Endothelial cell of umbilical vein (primary cell): ENCODE data around the gene SCAMP2. TPM values are rescaled to one million over a fixed set of nuclear protein-coding genes. Genes with fewer than 3 reads are reported as not detected.

Experiments used
- BruUV-seq: library from RNA; stranded (reverse); fragments of 400-500 nt; replicated peaks from 2 replicates; lab custom pipeline; 2021; lab: Mats Ljungman, UMichigan
- CTCF ChIA-PET: fragments of 300-600, 350-600 bp; sonication (Branson Sonifier 250); formaldehyde crosslinking; loops from one replicate; lab custom pipeline; 2021; ENCODE audit warnings: antibody characterized with exemption, inconsistent platforms; lab: Charles Lee
- POLR2A ChIA-PET: fragments of 300-600, 350-600 bp; sonication (Branson Sonifier 250); formaldehyde crosslinking; loops from one replicate; lab custom pipeline; 2021; ENCODE audit warnings: antibody characterized with exemption, inconsistent platforms; lab: Charles Lee
- DNase-seq: peaks from one replicate; pipeline ENCODE4 v3.0.0-alpha.2; 2011; ENCODE audit warnings: low read depth, low spot score
- FAIRE-seq: peaks from 2 replicates; lab custom pipeline; 2011; peaks lifted over from hg19 to GRCh38; lab: Jason Lieb, UNC
- H2AFZ ChIP-seq: 2 replicates; pipeline ENCODE4 v1.6.0; 2012; ENCODE audit warnings: low read depth, low read length, control low read depth, inconsistent platforms
- H3K27ac ChIP-seq: 2 replicates; pipeline ENCODE4 v1.5.1; 2011; ENCODE audit warnings: low read depth, mild to moderate bottlenecking, control low read depth, low read length, moderate library complexity; ENCODE audit not compliant: insufficient read depth
- H3K27me3 ChIP-seq, 2 experiments: 2 replicates each; pipeline versions ENCODE4 v1.6.0 to v1.6.1; 2011; ENCODE audit warnings: low read length in 2 of 2, mixed read lengths in 1 of 2; ENCODE audit not compliant: control insufficient read depth in 2 of 2, insufficient read depth in 2 of 2
- H3K36me3 ChIP-seq, 2 experiments: 2 replicates in 1 of 2; 3 replicates in 1 of 2; pipeline ENCODE4 v1.5.1; 2011; ENCODE audit warnings: low read length in 2 of 2, mild to moderate bottlenecking in 1 of 2, moderate library complexity in 1 of 2; ENCODE audit not compliant: control insufficient read depth in 2 of 2, insufficient read depth in 2 of 2; ENCODE audit errors: extremely low read depth in 1 of 2
- H3K4me1 ChIP-seq: 3 replicates; pipeline ENCODE4 v1.5.1; 2011; ENCODE audit warnings: mild to moderate bottlenecking, low read length; ENCODE audit not compliant: control insufficient read depth, insufficient read depth; ENCODE audit errors: extremely low read depth
- H3K4me2 ChIP-seq: 2 replicates; pipeline ENCODE4 v1.6.1; 2011; ENCODE audit warnings: low read length, control low read depth, mixed read lengths; ENCODE audit not compliant: insufficient read depth
- H3K4me3 ChIP-seq, 3 experiments: fragments of 200-600 bp in 1 of 3; sonication (generic), shearing (Covaris generic) in 1 of 3; replicated peaks in 1 of 3; 2 replicates each; pipeline ENCODE4 v1.5.1; 2011 to 2016; ENCODE audit warnings: control low read depth in 3 of 3, low read length in 3 of 3, mild to moderate bottlenecking in 2 of 3, inconsistent platforms in 1 of 3, low read depth in 1 of 3, moderate library complexity in 1 of 3; ENCODE audit not compliant: insufficient read depth in 1 of 3
- H3K79me2 ChIP-seq: 2 replicates; pipeline ENCODE4 v1.6.0; 2012; ENCODE audit warnings: low read length, inconsistent platforms; ENCODE audit not compliant: control insufficient read depth, insufficient read depth
- H3K9ac ChIP-seq: replicated peaks from 2 replicates; pipeline ENCODE3; 2011; ENCODE audit warnings: low read length, control low read depth; ENCODE audit not compliant: insufficient read depth; ENCODE audit errors: extremely low read depth
- H3K9me1 ChIP-seq: replicated peaks from 3 replicates; pipeline ENCODE4 v1.6.0; 2011; ENCODE audit warnings: mild to moderate bottlenecking, low read length; ENCODE audit not compliant: control insufficient read depth, insufficient read depth; ENCODE audit errors: extremely low read depth
- H3K9me3 ChIP-seq: replicated peaks from 2 replicates; pipeline ENCODE4 v1.5.1; 2012; ENCODE audit warnings: low read length, inconsistent platforms; ENCODE audit not compliant: control insufficient read depth, insufficient read depth
- H4K20me1 ChIP-seq: replicated peaks from 2 replicates; pipeline ENCODE3; 2011; ENCODE audit warnings: mild to moderate bottlenecking, low read length; ENCODE audit not compliant: control insufficient read depth, insufficient read depth; ENCODE audit errors: extremely low read depth
- CTCF ChIP-seq, 2 donors: IDR thresholded peaks; 1 replicate in 1 of 2; 2 replicates in 1 of 2; pipeline ENCODE4 v1.5.1; 2011; ENCODE audit warnings: low read length in 2 of 2, mild to moderate bottlenecking in 2 of 2, moderate library complexity in 2 of 2, control low read depth in 1 of 2, inconsistent platforms in 1 of 2, low read depth in 1 of 2; ENCODE audit not compliant: insufficient read depth in 1 of 2; ENCODE audit errors: extremely low read depth in 1 of 2
- EZH2 ChIP-seq: IDR thresholded peaks from 2 replicates; pipeline ENCODE4 v1.6.1; 2012; ENCODE audit warnings: borderline replicate concordance, low read depth, mild to moderate bottlenecking, moderate library complexity, low read length, inconsistent platforms; ENCODE audit not compliant: severe bottlenecking
- FOS ChIP-seq: IDR thresholded peaks from 2 replicates; pipeline ENCODE4 v1.6.1; 2011; ENCODE audit warnings: mild to moderate bottlenecking, low read length, moderate library complexity, borderline replicate concordance; ENCODE audit not compliant: insufficient read depth
- GATA2 ChIP-seq: IDR thresholded peaks from 2 replicates; pipeline ENCODE4 v1.7.0; 2011; ENCODE audit warnings: low read depth, mild to moderate bottlenecking, moderate library complexity, mixed read lengths, low read length; ENCODE audit not compliant: insufficient read length, insufficient read depth
- JUN ChIP-seq: IDR thresholded peaks from 2 replicates; pipeline ENCODE4 v1.6.1; 2011; ENCODE audit warnings: borderline replicate concordance, low read depth; ENCODE audit not compliant: insufficient read length, insufficient read depth
- MAX ChIP-seq: IDR thresholded peaks from 2 replicates; pipeline ENCODE4 v1.6.1; 2011; ENCODE audit not compliant: insufficient read depth, insufficient read length
- MYC ChIP-seq: IDR thresholded peaks from one replicate; pipeline ENCODE4 v1.6.1; 2011; ENCODE audit warnings: mild to moderate bottlenecking, low read depth, low read length
- POLR2A ChIP-seq: IDR thresholded peaks from 2 replicates; pipeline ENCODE4 v1.6.1; 2012; ENCODE audit warnings: low read depth, mild to moderate bottlenecking, control low read depth, low read length
- POLR2AphosphoS5 ChIP-seq: IDR thresholded peaks from 2 replicates; pipeline ENCODE4 v1.6.1; 2012; ENCODE audit warnings: low read depth, mild to moderate bottlenecking, control low read depth, low read length, moderate library complexity; ENCODE audit not compliant: insufficient read depth
- dilution Hi-C: fragments of 300-500 bp; cut with MboI; formaldehyde crosslinking; loops from one replicate; pipeline ENCODE4 v1.15.0; 2019; ENCODE audit warnings: low sequenced_read_pairs; ENCODE audit not compliant: extremely low pct_ligation_motif_present
- intact Hi-C: fragments of 100-400 bp; cut with micrococcal nuclease; formaldehyde crosslinking; loops from one replicate; pipeline ENCODE4 v1.10.0; 2022
- polyA plus RNA-seq, 4 experiments: library from polyadenylated mRNA; depleted of rRNA in 3 of 4; stranded (reverse) in 3 of 4; unstranded in 1 of 4; fragments of >200 nt; gene quantifications; 2 replicates each; pipeline versions ENCODE4 v1.2.1 to v1.2.3, GENCODE V29; 2011 to 2012; ENCODE audit warnings: missing spikeins in 1 of 4
- total RNA-seq: library from RNA; stranded (reverse); gene quantifications from 2 replicates; pipeline ENCODE4 v1.2.3, GENCODE V29; 2021

SCAMP2 gene
- total and polyA plus RNA-seq, 2 donors (not counting 3 experiments of a cell fraction or from before 2014, with no cell fraction given): 67.3 to 256 TPM

GRCh38 chr15:74827614-74828013, 45.6 kb downstream of the SCAMP2 start:
- Histone ChIP-seq H3K27me3 (peaks cover 14 to 17% of the 10 kb centered on the region in 2 experiments), H3K36me3 (no peaks in the 10 kb centered on the region), H3K4me3 (no peak overlapping the region), H2AFZ (no peak overlapping the region), H3K9me3 (no peaks in the 10 kb centered on the region), H3K9ac (no peak overlapping the region), H3K9me1 (no peaks in the 10 kb centered on the region), H3K4me2 (no peak overlapping the region), H3K79me2 (no peaks in the 10 kb centered on the region), H4K20me1 (no peaks in the 10 kb centered on the region), H3K4me1 (no peaks in the 10 kb centered on the region), H3K27ac (no peak overlapping the region)
- no TSS peak for BruUV-seq
- FAIRE-seq (no peak), DNase-seq (no peak)
- TF ChIP-seq POLR2AphosphoS5: no peak
- TF ChIP-seq MYC: no peak
- no peak for TF ChIP-seq POLR2A
- TF ChIP-seq MAX: no peak
- no peak for TF ChIP-seq FOS
- TF ChIP-seq CTCF (IDR thresholded peaks at IDR 0.05; ENCODE audit: extremely low read depth in 1 of 2, insufficient read depth in 1 of 2, low read depth in 1 of 2, low read length in 2 of 2): no peak
- TF ChIP-seq JUN: no peak
- TF ChIP-seq GATA2: no peak
- TF ChIP-seq EZH2: no peak
- intact Hi-C loops (no loop called here), dilution Hi-C loops (no loop called here)
- ChIA-PET POLR2A (no interaction called here), CTCF (interaction anchor here (1.1 to 3.6 kb wide), 5 partner anchors 9 to 74 kb away, joined by 3 to 19 read pairs (median 5); partner anchors contain the start of gene LMAN1L)
